IMR-90 (cell line): Measurements from ENCODE around the gene TBC1D17. TPM values are rescaled to one million over a fixed set of nuclear protein-coding genes. Genes with fewer than 3 reads are reported as not detected.
A peak's percentile ranks its signal among the peaks of the same experiment; 100 is the strongest.

Experiments used
- ATAC-seq: fragments of 200-7000 bp; cut with Tn5 transposase; 2 replicates; pipeline ENCODE4 v1.9.1; 2020; ENCODE audit warnings: low read depth, mild to moderate bottlenecking, moderate library complexity
- BruUV-seq: library from RNA; stranded (reverse); fragments of 400-500 nt; replicated peaks from 2 replicates; lab custom pipeline; 2021; lab: Mats Ljungman, UMichigan
- CTCF ChIA-PET: fragments of 300-600 bp; formaldehyde crosslinking; extraction: SDS; loops from one replicate; lab custom pipeline; 2021; ENCODE audit warnings: antibody characterized with exemption; lab: Yijun Ruan, JAX
- POLR2A ChIA-PET: fragments of 300-600 bp; sonication (Branson Sonifier 250); formaldehyde crosslinking; loops from one replicate; lab custom pipeline; 2022; ENCODE audit warnings: antibody characterized with exemption; ENCODE audit not compliant: unreplicated experiment; lab: Charles Lee
- DNase-seq: peaks from one replicate; pipeline ENCODE4 v3.0.0; 2013
- H2AFZ ChIP-seq: replicated peaks from 2 replicates; pipeline ENCODE3; 2013; ENCODE audit warnings: low read length, mild to moderate bottlenecking; ENCODE audit not compliant: poor library complexity
- H2AK5ac ChIP-seq: 2 replicates; pipeline ENCODE4 v1.6.1; 2013; ENCODE audit warnings: low read depth, low read length, inconsistent platforms
- H2AK9ac ChIP-seq: replicated peaks from 2 replicates; pipeline ENCODE3; 2013; ENCODE audit warnings: mild to moderate bottlenecking, low read depth, low read length, moderate library complexity; ENCODE audit not compliant: poor library complexity
- H2BK120ac ChIP-seq: 2 replicates; pipeline ENCODE4 v1.6.1; 2013; ENCODE audit warnings: low read depth, low read length, inconsistent platforms
- H2BK15ac ChIP-seq: 3 replicates; pipeline ENCODE4 v1.6.1; 2013; ENCODE audit warnings: low read depth, low read length, inconsistent platforms
- H2BK20ac ChIP-seq: 2 replicates; pipeline ENCODE4 v1.6.1; 2013; ENCODE audit warnings: low read depth, mild to moderate bottlenecking, inconsistent platforms, low read length, moderate library complexity
- H2BK5ac ChIP-seq: 2 replicates; pipeline ENCODE4 v1.6.1; 2013; ENCODE audit warnings: mild to moderate bottlenecking, low read depth, low read length, inconsistent platforms; ENCODE audit not compliant: poor library complexity, severe bottlenecking
- H3K14ac ChIP-seq: replicated peaks from 2 replicates; pipeline ENCODE4 v1.6.1; 2013; ENCODE audit warnings: low read depth, low read length, inconsistent platforms
- H3K18ac ChIP-seq: 2 replicates; pipeline ENCODE4 v1.6.1; 2013; ENCODE audit warnings: low read depth, low read length, control low read depth
- H3K23ac ChIP-seq: 2 replicates; pipeline ENCODE4 v1.6.1; 2013; ENCODE audit warnings: low read depth, low read length, inconsistent platforms
- H3K27ac ChIP-seq: 2 replicates; pipeline ENCODE4 v1.5.1; 2013; ENCODE audit warnings: mild to moderate bottlenecking, control low read depth, low read length; ENCODE audit not compliant: insufficient read depth
- H3K27me3 ChIP-seq: 2 replicates; pipeline ENCODE4 v1.6.1; 2013; ENCODE audit warnings: low read length; ENCODE audit not compliant: control insufficient read depth, insufficient read depth
- H3K36me3 ChIP-seq: 2 replicates; pipeline ENCODE4 v1.6.1; 2013; ENCODE audit warnings: low read length, mixed read lengths; ENCODE audit not compliant: control insufficient read depth, insufficient read depth
- H3K4ac ChIP-seq: 2 replicates; pipeline ENCODE4 v1.6.1; 2013; ENCODE audit warnings: low read depth, low read length, inconsistent platforms
- H3K4me1 ChIP-seq: 2 replicates; pipeline ENCODE4 v1.6.1; 2013; ENCODE audit warnings: low read length, mixed read lengths; ENCODE audit not compliant: control insufficient read depth, insufficient read depth
- H3K4me2 ChIP-seq: 2 replicates; pipeline ENCODE4 v1.6.1; 2013; ENCODE audit warnings: low read depth, mild to moderate bottlenecking, control low read depth, low read length, moderate library complexity
- H3K4me3 ChIP-seq: 2 replicates; pipeline ENCODE4 v1.5.1; 2013; ENCODE audit warnings: low read depth, mild to moderate bottlenecking, control low read depth, low read length, moderate library complexity; ENCODE audit not compliant: insufficient read depth
- H3K56ac ChIP-seq: 2 replicates; pipeline ENCODE4 v1.6.1; 2013; ENCODE audit warnings: low read length, inconsistent platforms; ENCODE audit not compliant: insufficient read depth; ENCODE audit errors: extremely low read depth
- H3K79me1 ChIP-seq, 2 experiments: 2 replicates each; pipeline ENCODE4 v1.6.1; 2013; ENCODE audit warnings: low read length in 2 of 2, inconsistent platforms in 1 of 2, low read depth in 1 of 2
- H3K9ac ChIP-seq: 2 replicates; pipeline ENCODE4 v1.6.1; 2013; ENCODE audit warnings: low read depth, low read length, control low read depth
- H3K9me1 ChIP-seq: 2 replicates; pipeline ENCODE4 v1.6.1; 2013; ENCODE audit warnings: low read length, inconsistent platforms; ENCODE audit not compliant: insufficient read depth
- H3K9me3 ChIP-seq: 2 replicates; pipeline ENCODE4 v1.6.1; 2013; ENCODE audit warnings: low read length; ENCODE audit not compliant: control insufficient read depth, insufficient read depth
- H4K20me1 ChIP-seq: 2 replicates; pipeline ENCODE4 v1.6.1; 2013; ENCODE audit warnings: low read length, inconsistent platforms; ENCODE audit not compliant: insufficient read depth
- H4K5ac ChIP-seq: 2 replicates; pipeline ENCODE4 v1.6.1; 2013; ENCODE audit warnings: mild to moderate bottlenecking, low read depth, low read length, control low read depth
- H4K8ac ChIP-seq, 2 experiments: 2 replicates each; pipeline ENCODE4 v1.6.1; 2013; ENCODE audit warnings: low read depth in 2 of 2, low read length in 2 of 2, control low read depth in 1 of 2, inconsistent platforms in 1 of 2
- H4K91ac ChIP-seq: 2 replicates; pipeline ENCODE4 v1.6.1; 2013; ENCODE audit warnings: low read depth, low read length, inconsistent platforms; ENCODE audit not compliant: insufficient read depth
- BHLHE40 ChIP-seq: fragments of 150-350 bp; IDR thresholded peaks from 2 replicates; pipeline ENCODE4 v1.6.1; 2016; ENCODE audit warnings: mild to moderate bottlenecking, low read depth, low read length
- CEBPB ChIP-seq: IDR thresholded peaks from 2 replicates; pipeline ENCODE4 v1.6.1; 2012; ENCODE audit warnings: low read depth, low read length, improper control_type of control experiment
- CHD1 ChIP-seq: IDR thresholded peaks from 2 replicates; pipeline ENCODE4 v1.6.1; 2012; ENCODE audit warnings: low read depth, low read length, improper control_type of control experiment
- FOS ChIP-seq: fragments of 150-350 bp; IDR thresholded peaks from 2 replicates; pipeline ENCODE4 v1.6.1; 2016; ENCODE audit warnings: low read depth, low read length
- MAFK ChIP-seq: IDR thresholded peaks from 2 replicates; pipeline ENCODE4 v1.6.1; 2012; ENCODE audit warnings: low read depth, low read length, improper control_type of control experiment
- MAZ ChIP-seq: IDR thresholded peaks from 2 replicates; pipeline ENCODE4 v1.6.1; 2012; ENCODE audit warnings: low read depth, mild to moderate bottlenecking, low read length, improper control_type of control experiment, moderate library complexity, borderline replicate concordance
- MXI1 ChIP-seq: IDR thresholded peaks from 2 replicates; pipeline ENCODE4 v1.6.1; 2012; ENCODE audit warnings: low read depth, mild to moderate bottlenecking, low read length, moderate library complexity, borderline replicate concordance
- RCOR1 ChIP-seq: IDR thresholded peaks from 2 replicates; pipeline ENCODE4 v1.6.1; 2012; ENCODE audit warnings: mild to moderate bottlenecking, low read length, improper control_type of control experiment; ENCODE audit not compliant: insufficient replicate concordance
- RFX5 ChIP-seq: IDR thresholded peaks from 2 replicates; pipeline ENCODE4 v1.8.0; 2012; ENCODE audit warnings: low read depth, mild to moderate bottlenecking, low read length, moderate library complexity
- WGBS, 2 experiments: methylation state at CpG; one replicate each; pipeline versions ENCODE4 v1.1.5 to v1.1.7; 2013; ENCODE audit warnings: missing lambda C conversion rate in 2 of 2; ENCODE audit not compliant: insufficient read length in 1 of 2; ENCODE audit errors: extremely low coverage in 2 of 2; 5-methylcytosine and 5-hydroxymethylcytosine counted together
- dilution Hi-C: fragments of 300-500 bp; cut with HindIII; formaldehyde crosslinking; loops from one replicate; pipeline ENCODE4 v1.14.3; 2018; ENCODE audit warnings: low sequenced_read_pairs; ENCODE audit not compliant: unreplicated experiment
- in situ Hi-C: fragments of 300-500 bp; cut with MboI; formaldehyde crosslinking; loops from 3 replicates; pipeline ENCODE4 v1.14.3; 2019; ENCODE audit warnings: low sequenced_read_pairs, inconsistent platforms, mixed read lengths
- intact Hi-C: fragments of 100-400 bp; cut with micrococcal nuclease; formaldehyde crosslinking; loops from 2 replicates; pipeline ENCODE4 v1.10.0; 2022
- polyA plus RNA-seq, 3 experiments: library from polyadenylated mRNA; depleted of rRNA; stranded (reverse); fragments of >200 nt; gene quantifications; 2 replicates each; pipeline ENCODE4 v1.2.3, GENCODE V29; 2012; ENCODE audit warnings: low replicate concordance in 1 of 3
- total RNA-seq: library from RNA; depleted of rRNA; stranded (reverse); fragments of >200 nt; gene quantifications from 2 replicates; pipeline ENCODE4 v1.2.3, GENCODE V29; 2012
- TF ChIP-seq, protein P1 (sequence below): fragments of 150-350 bp; IDR thresholded peaks from 2 replicates; pipeline ENCODE4 v1.6.1; 2016; ENCODE audit warnings: low read depth, mild to moderate bottlenecking, low read length, moderate library complexity, borderline replicate concordance
- TF ChIP-seq, protein P2 (sequence below): fragments of 150-350 bp; IDR thresholded peaks from 2 replicates; pipeline ENCODE4 v1.6.1; 2017; ENCODE audit warnings: mild to moderate bottlenecking, antibody characterized with exemption, low read length, low read depth
- TF ChIP-seq, protein P3 (sequence below): conservative IDR thresholded peaks from 2 replicates; pipeline ENCODE4 v1.5.1; 2012; ENCODE audit warnings: mild to moderate bottlenecking, low read depth, low read length, improper control_type of control experiment

Gene TBC1D17
- total and polyA plus RNA-seq, 2 of the 4 experiments (the other 2 are of a cell fraction): 1.1 to 27.8 TPM

DNA sequence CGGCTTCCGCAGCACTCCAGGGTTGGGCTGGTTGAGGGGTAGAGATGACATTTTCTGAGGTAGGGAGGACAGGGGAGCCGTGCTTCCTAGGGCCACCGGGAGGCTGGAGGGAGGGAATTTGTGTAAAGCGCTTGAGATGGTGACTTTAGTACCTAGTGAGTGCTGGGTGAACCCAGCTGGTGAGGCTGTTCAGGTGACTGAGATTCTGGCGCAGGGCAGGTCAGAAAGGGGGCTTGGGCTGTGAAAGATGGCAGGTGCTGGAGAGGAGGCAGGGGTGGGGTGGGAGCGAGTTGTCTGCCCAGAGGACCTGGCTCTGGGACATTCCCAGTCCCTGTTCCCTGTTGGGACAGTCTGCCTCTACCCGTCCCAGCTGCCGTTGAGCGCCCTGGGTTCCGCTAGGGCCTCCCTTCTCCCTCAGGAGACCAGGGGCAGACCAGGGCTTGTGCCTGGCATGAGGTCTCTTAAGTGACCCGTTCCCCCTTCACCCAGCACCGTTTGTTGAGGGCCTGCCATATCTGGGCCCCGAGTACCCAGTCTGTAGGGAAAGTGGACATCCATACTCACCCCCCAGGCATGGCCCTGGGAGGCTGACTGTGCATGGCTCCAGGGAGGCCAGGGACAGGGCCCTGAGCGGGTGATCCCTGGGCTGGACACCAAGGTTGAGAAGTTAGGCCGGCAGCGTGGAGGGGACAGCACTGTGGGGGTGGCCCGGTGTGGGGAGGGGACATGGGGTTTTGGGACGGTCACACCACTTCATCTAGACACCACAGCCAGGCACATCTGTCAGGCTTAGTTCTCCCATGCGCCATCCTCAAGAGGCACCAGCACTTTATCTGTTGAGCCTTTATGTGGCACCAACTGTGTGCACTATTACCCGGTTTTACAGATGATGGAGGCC is 21.6 kb upstream of the TBC1D17 start:
- Histone ChIP-seq H3K79me1 (peaks cover 4 to 78% of the 10 kb centered on the region in 2 experiments), H3K36me3 (peaks cover 65% of the 10 kb centered on the region), H3K14ac (no peak overlapping the region), H3K18ac (no peak overlapping the region), H4K8ac (no peak overlapping the region), H3K23ac (no peak overlapping the region), H2BK5ac (no peak overlapping the region), H2AK5ac (no peak overlapping the region), H3K27ac (no peak overlapping the region), H3K9me1 (peaks cover 15% of the 10 kb centered on the region), H4K20me1 (peaks cover 78% of the 10 kb centered on the region), H3K9me3 (no peaks in the 10 kb centered on the region), H3K4me2 (no peak overlapping the region), H2BK15ac (no peak overlapping the region), H2AK9ac (peak overlapping the region; percentile 70), H3K4ac (no peak overlapping the region), H3K9ac (no peak overlapping the region), H2AFZ (no peak overlapping the region), H4K91ac (no peak overlapping the region), H3K4me1 (peaks cover 20% of the 10 kb centered on the region), H3K56ac (no peak overlapping the region), H2BK20ac (no peak overlapping the region), H3K27me3 (no peaks in the 10 kb centered on the region), H2BK120ac (no peak overlapping the region), H4K5ac (no peak overlapping the region; the same call in 1 of the 2 replicates), H3K4me3 (no peak overlapping the region)
- no TSS peak for BruUV-seq
- WGBS, 2 experiments: 93% methylated on average over 3 of the region's 21 CpGs; no CpG with 5 or more reads in 1 of the 2 experiments
- DNase-seq: no peak
- POLR2A ChIA-PET: interaction anchor here (0.5 kb wide), 1 partner anchor 12 kb away, joined by 7 read pairs; the partner anchor contains the start of gene PNKP
- intact Hi-C loops: no loop called here
- TF ChIP-seq MAZ (no peak), MAFK (no peak), MXI1 (no peak), CHD1 (no peak), RFX5 (no peak), CEBPB (no peak), RCOR1 (no peak), BHLHE40 (no peak), FOS (no peak)
- TF ChIP-seq, protein P1, sequence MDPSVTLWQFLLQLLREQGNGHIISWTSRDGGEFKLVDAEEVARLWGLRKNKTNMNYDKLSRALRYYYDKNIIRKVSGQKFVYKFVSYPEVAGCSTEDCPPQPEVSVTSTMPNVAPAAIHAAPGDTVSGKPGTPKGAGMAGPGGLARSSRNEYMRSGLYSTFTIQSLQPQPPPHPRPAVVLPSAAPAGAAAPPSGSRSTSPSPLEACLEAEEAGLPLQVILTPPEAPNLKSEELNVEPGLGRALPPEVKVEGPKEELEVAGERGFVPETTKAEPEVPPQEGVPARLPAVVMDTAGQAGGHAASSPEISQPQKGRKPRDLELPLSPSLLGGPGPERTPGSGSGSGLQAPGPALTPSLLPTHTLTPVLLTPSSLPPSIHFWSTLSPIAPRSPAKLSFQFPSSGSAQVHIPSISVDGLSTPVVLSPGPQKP: no peak
- TF ChIP-seq, protein P2, sequence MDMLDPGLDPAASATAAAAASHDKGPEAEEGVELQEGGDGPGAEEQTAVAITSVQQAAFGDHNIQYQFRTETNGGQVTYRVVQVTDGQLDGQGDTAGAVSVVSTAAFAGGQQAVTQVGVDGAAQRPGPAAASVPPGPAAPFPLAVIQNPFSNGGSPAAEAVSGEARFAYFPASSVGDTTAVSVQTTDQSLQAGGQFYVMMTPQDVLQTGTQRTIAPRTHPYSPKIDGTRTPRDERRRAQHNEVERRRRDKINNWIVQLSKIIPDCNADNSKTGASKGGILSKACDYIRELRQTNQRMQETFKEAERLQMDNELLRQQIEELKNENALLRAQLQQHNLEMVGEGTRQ: no peak
- TF ChIP-seq, protein P3, sequence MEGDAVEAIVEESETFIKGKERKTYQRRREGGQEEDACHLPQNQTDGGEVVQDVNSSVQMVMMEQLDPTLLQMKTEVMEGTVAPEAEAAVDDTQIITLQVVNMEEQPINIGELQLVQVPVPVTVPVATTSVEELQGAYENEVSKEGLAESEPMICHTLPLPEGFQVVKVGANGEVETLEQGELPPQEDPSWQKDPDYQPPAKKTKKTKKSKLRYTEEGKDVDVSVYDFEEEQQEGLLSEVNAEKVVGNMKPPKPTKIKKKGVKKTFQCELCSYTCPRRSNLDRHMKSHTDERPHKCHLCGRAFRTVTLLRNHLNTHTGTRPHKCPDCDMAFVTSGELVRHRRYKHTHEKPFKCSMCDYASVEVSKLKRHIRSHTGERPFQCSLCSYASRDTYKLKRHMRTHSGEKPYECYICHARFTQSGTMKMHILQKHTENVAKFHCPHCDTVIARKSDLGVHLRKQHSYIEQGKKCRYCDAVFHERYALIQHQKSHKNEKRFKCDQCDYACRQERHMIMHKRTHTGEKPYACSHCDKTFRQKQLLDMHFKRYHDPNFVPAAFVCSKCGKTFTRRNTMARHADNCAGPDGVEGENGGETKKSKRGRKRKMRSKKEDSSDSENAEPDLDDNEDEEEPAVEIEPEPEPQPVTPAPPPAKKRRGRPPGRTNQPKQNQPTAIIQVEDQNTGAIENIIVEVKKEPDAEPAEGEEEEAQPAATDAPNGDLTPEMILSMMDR: no peak
- CTCF ChIA-PET: no interaction called here
- in situ Hi-C loops: loop anchor here (10.0 kb wide), 1 partner anchor 171 kb away; the partner anchor contains the start of gene ADM5
- ATAC-seq: no peak
- dilution Hi-C loops: no loop called here
